Muscle of leg (tissue), 11 donors: ENCODE results near the gene SPDEF. TPM values are rescaled to one million over a fixed set of nuclear protein-coding genes. Genes with fewer than 3 reads are reported as not detected.

Experiments used
- DNase-seq: peaks from one replicate; pipeline ENCODE4 v3.0.0; 2013
- H3K27ac ChIP-seq: one replicate; pipeline ENCODE4 v1.5.1; 2013; ENCODE audit warnings: mild to moderate bottlenecking, low read length, control low read depth
- H3K27me3 ChIP-seq: one replicate; pipeline ENCODE4 v1.6.1; 2013; ENCODE audit warnings: low read length; ENCODE audit not compliant: control insufficient read depth, insufficient read depth
- H3K36me3 ChIP-seq: one replicate; pipeline ENCODE4 v1.6.1; 2013; ENCODE audit warnings: low read length; ENCODE audit not compliant: control insufficient read depth, insufficient read depth
- H3K4me1 ChIP-seq: one replicate; pipeline ENCODE4 v1.6.1; 2013; ENCODE audit warnings: low read length; ENCODE audit not compliant: control insufficient read depth, insufficient read depth
- H3K4me3 ChIP-seq: one replicate; pipeline ENCODE4 v1.5.1; 2013; ENCODE audit warnings: low read length, control low read depth
- H3K9me3 ChIP-seq: replicated peaks from 2 replicates; pipeline ENCODE4 v1.6.1; 2013; ENCODE audit warnings: low read depth, low read length; ENCODE audit not compliant: control insufficient read depth
- WGBS: methylation state at CpG from one replicate; pipeline ENCODE4 v1.1.5; 2013; ENCODE audit warnings: missing lambda C conversion rate; ENCODE audit not compliant: insufficient coverage; 5-methylcytosine and 5-hydroxymethylcytosine counted together
- polyA plus RNA-seq, 8 donors: library from polyadenylated mRNA; unstranded; fragments of 120-200 nt; gene quantifications; one replicate each; pipeline versions ENCODE4 v1.2.1 to v1.2.3, GENCODE V29; 2013; ENCODE audit warnings: inconsistent platforms in 1 of 8, low replicate concordance in 1 of 8; ENCODE audit not compliant: insufficient read length in 8 of 8, insufficient read depth in 1 of 8
- total RNA-seq: library from RNA; stranded (reverse); fragments of 120-200 nt; gene quantifications from one replicate; pipeline ENCODE4 v1.2.4, GENCODE V29; 2013

SPDEF gene
- total and polyA plus RNA-seq, 9 donors, result 0.04 to 0.28 (median 0.11) TPM; not detected in 3

GRCh38 chr6:34489207-34489805, 66.8 kb downstream of the SPDEF start:
- Histone ChIP-seq H3K4me3 (no peak overlapping the region), H3K36me3 (no peaks in the 10 kb centered on the region), H3K9me3 (no peaks in the 10 kb centered on the region), H3K4me1 (peaks cover 13% of the 10 kb centered on the region), H3K27ac (no peak overlapping the region), H3K27me3 (no peaks in the 10 kb centered on the region)
- DNase-seq, result no peak
- WGBS, result 96% methylated on average over 4 of the region's 9 CpGs

Other genes with a start within 250 kb of the SPDEF start
- 56.7 TPM for gene NUDT3, start 163.7 kb downstream of the SPDEF start, total RNA-seq
- 10 to 100 TPM; 18.9 to 35.1 (median 26.3) TPM for gene NUDT3, start 163.7 kb downstream of the SPDEF start, polyA plus RNA-seq
- gene RPS10, start 130.3 kb downstream of the SPDEF start, total RNA-seq, result 3,799 TPM
- gene RPS10, start 130.3 kb downstream of the SPDEF start, polyA plus RNA-seq, result 1,000 to 10,000 TPM; 1,692 to 1,987 (median 1,811) TPM
- 0.27 TPM for gene PACSIN1, start 90.3 kb downstream of the SPDEF start, total RNA-seq
- gene PACSIN1, start 90.3 kb downstream of the SPDEF start, polyA plus RNA-seq, result 1 to 10 TPM in 6 of 8 donors, under 1 TPM in 2; 0.45 to 3.0 (median 1.6) TPM
- gene ILRUN, start 140.4 kb upstream of the SPDEF start, total RNA-seq, result 46.9 TPM
- 10 to 100 TPM; 69.8 to 92.3 (median 77.0) TPM for gene ILRUN, start 140.4 kb upstream of the SPDEF start, polyA plus RNA-seq
- gene SNRPC, start 201.2 kb upstream of the SPDEF start, total RNA-seq, result 81.4 TPM
- 100 to 1,000 TPM; 103 to 138 (median 111) TPM for gene SNRPC, start 201.2 kb upstream of the SPDEF start, polyA plus RNA-seq
- 7.8 TPM for gene BLTP3A, start 235.8 kb upstream of the SPDEF start, total RNA-seq
- 10 to 100 TPM in 7 of 8 donors, 1 to 10 TPM in 1; 9.0 to 14.0 (median 11.7) TPM for gene BLTP3A, start 235.8 kb upstream of the SPDEF start, polyA plus RNA-seq